Heart left ventricle (tissue), 13 donors: ENCODE results near the gene SEC22A.

Experiments used
- POLR2A ChIP-seq, 2 donors: fragments of 450-650 bp; IDR thresholded peaks; one replicate each; pipeline ENCODE4 v1.6.1; 2017; ENCODE audit warnings: antibody characterized with exemption in 2 of 2, mild to moderate bottlenecking in 2 of 2, moderate library complexity in 2 of 2
- TF ChIP-seq, protein P1 (sequence below), 12 donors: fragments of 200-600 bp; sonication (generic) in 4 of 12; IDR thresholded peaks; one replicate each; pipeline versions ENCODE4 v1.5.0 to v1.8.0; 2018 to 2022; ENCODE audit warnings: antibody characterized with exemption in 12 of 12, mild to moderate bottlenecking in 5 of 12
- donor health status: ischemic (EF 13 %, LVEDD 7.1; RV severe dilation, severe dysfunction).
- donor health status: DM: no; HTN: yes; CAD: no.
- donor health status: DM: no; HTN: no; CAD: no.
- donor health status: ischemic (EF 25% LVEDD 6.9; RV normal size, moderate dysfunction).
- donor health status: ischemic (EF 25% LVEDD 5.7; RV mildly dilated, moderate dysfunction).
- donor health status: ischemic (EF 35%, LVEDD 5.7; RV mildly dilated, moderate dysfunction).
- donor health status: nonischemic (EF 11% LVEDD 7.7; RV severe dilation, severe dysfunction).
- donor health status: DM: yes; HTN: yes; CAD: no.
- donor health status: PGD.
- donor health status: ischemic (EF 29% LVEDD 5.4; RV normal size, mild dysfunction).
- donor health status: nonischemic (EF 23%, LVEDD 6.1; RV moderate dilation, normal function).

DNA sequence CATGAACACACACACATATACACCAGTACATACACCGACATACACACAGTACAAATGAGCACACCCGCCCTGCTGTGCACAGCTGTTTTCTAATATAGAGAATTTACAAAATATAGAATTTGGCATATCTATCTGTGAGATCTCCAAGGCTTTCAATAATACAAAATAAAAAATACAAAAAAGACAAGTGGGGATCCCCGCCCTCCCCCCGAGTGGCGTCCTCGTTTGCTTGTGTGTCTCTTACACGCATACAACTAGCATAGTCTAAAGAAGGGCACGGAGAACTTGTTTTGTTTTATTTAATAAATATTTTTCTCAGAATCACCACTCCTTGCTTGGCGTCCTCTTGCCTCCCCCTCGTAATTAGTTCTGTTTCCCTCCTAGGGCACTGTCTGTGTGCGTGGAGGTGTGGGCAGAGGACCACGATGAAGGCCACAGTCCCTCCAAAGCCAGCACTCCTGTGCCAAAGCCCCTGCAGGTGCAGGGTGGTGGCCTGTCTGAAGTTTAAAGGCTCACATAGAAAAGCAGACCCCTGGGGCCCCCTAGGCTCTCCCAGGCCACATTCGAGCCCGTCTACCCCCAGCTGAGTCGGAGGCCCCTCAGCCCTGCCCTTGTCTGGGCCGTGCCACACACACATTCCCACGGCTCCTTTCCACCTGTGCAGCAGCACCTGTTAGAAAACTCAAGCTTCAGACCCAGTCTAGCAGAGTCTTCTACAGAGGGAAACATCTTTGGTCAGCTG lies 82.1 kb downstream of the SEC22A start:
- TF ChIP-seq, protein P1, sequence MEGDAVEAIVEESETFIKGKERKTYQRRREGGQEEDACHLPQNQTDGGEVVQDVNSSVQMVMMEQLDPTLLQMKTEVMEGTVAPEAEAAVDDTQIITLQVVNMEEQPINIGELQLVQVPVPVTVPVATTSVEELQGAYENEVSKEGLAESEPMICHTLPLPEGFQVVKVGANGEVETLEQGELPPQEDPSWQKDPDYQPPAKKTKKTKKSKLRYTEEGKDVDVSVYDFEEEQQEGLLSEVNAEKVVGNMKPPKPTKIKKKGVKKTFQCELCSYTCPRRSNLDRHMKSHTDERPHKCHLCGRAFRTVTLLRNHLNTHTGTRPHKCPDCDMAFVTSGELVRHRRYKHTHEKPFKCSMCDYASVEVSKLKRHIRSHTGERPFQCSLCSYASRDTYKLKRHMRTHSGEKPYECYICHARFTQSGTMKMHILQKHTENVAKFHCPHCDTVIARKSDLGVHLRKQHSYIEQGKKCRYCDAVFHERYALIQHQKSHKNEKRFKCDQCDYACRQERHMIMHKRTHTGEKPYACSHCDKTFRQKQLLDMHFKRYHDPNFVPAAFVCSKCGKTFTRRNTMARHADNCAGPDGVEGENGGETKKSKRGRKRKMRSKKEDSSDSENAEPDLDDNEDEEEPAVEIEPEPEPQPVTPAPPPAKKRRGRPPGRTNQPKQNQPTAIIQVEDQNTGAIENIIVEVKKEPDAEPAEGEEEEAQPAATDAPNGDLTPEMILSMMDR (IDR thresholded peaks at IDR 0.05): no peak
- TF ChIP-seq POLR2A (IDR thresholded peaks at IDR 0.05): no peak
